IMR-90 (cell line): Measurements from ENCODE around the gene OAS1. TPM values are rescaled to one million over a fixed set of nuclear protein-coding genes. Genes with fewer than 3 reads are reported as not detected.

Source experiments
- ATAC-seq: fragments of 200-7000 bp; cut with Tn5 transposase; 2 replicates; pipeline ENCODE4 v1.9.1; 2020; ENCODE audit warnings: low read depth, mild to moderate bottlenecking, moderate library complexity
- BruUV-seq: library from RNA; stranded (reverse); fragments of 400-500 nt; replicated peaks from 2 replicates; lab custom pipeline; 2021; lab: Mats Ljungman, UMichigan
- CTCF ChIA-PET: fragments of 300-600 bp; formaldehyde crosslinking; extraction: SDS; loops from one replicate; lab custom pipeline; 2021; ENCODE audit warnings: antibody characterized with exemption; lab: Yijun Ruan, JAX
- POLR2A ChIA-PET: fragments of 300-600 bp; sonication (Branson Sonifier 250); formaldehyde crosslinking; loops from one replicate; lab custom pipeline; 2022; ENCODE audit warnings: antibody characterized with exemption; ENCODE audit not compliant: unreplicated experiment; lab: Charles Lee
- DNase-seq: peaks from one replicate; pipeline ENCODE4 v3.0.0; 2013
- H2AFZ ChIP-seq: replicated peaks from 2 replicates; pipeline ENCODE3; 2013; ENCODE audit warnings: low read length, mild to moderate bottlenecking; ENCODE audit not compliant: poor library complexity
- H2AK5ac ChIP-seq: 2 replicates; pipeline ENCODE4 v1.6.1; 2013; ENCODE audit warnings: low read depth, low read length, inconsistent platforms
- H2AK9ac ChIP-seq: replicated peaks from 2 replicates; pipeline ENCODE3; 2013; ENCODE audit warnings: mild to moderate bottlenecking, low read depth, low read length, moderate library complexity; ENCODE audit not compliant: poor library complexity
- H2BK120ac ChIP-seq: 2 replicates; pipeline ENCODE4 v1.6.1; 2013; ENCODE audit warnings: low read depth, low read length, inconsistent platforms
- H2BK15ac ChIP-seq: 3 replicates; pipeline ENCODE4 v1.6.1; 2013; ENCODE audit warnings: low read depth, low read length, inconsistent platforms
- H2BK20ac ChIP-seq: 2 replicates; pipeline ENCODE4 v1.6.1; 2013; ENCODE audit warnings: low read depth, mild to moderate bottlenecking, inconsistent platforms, low read length, moderate library complexity
- H2BK5ac ChIP-seq: 2 replicates; pipeline ENCODE4 v1.6.1; 2013; ENCODE audit warnings: mild to moderate bottlenecking, low read depth, low read length, inconsistent platforms; ENCODE audit not compliant: poor library complexity, severe bottlenecking
- H3K14ac ChIP-seq: replicated peaks from 2 replicates; pipeline ENCODE4 v1.6.1; 2013; ENCODE audit warnings: low read depth, low read length, inconsistent platforms
- H3K18ac ChIP-seq: 2 replicates; pipeline ENCODE4 v1.6.1; 2013; ENCODE audit warnings: low read depth, low read length, control low read depth
- H3K23ac ChIP-seq: 2 replicates; pipeline ENCODE4 v1.6.1; 2013; ENCODE audit warnings: low read depth, low read length, inconsistent platforms
- H3K27ac ChIP-seq: 2 replicates; pipeline ENCODE4 v1.5.1; 2013; ENCODE audit warnings: mild to moderate bottlenecking, control low read depth, low read length; ENCODE audit not compliant: insufficient read depth
- H3K27me3 ChIP-seq: 2 replicates; pipeline ENCODE4 v1.6.1; 2013; ENCODE audit warnings: low read length; ENCODE audit not compliant: control insufficient read depth, insufficient read depth
- H3K36me3 ChIP-seq: 2 replicates; pipeline ENCODE4 v1.6.1; 2013; ENCODE audit warnings: low read length, mixed read lengths; ENCODE audit not compliant: control insufficient read depth, insufficient read depth
- H3K4ac ChIP-seq: 2 replicates; pipeline ENCODE4 v1.6.1; 2013; ENCODE audit warnings: low read depth, low read length, inconsistent platforms
- H3K4me1 ChIP-seq: 2 replicates; pipeline ENCODE4 v1.6.1; 2013; ENCODE audit warnings: low read length, mixed read lengths; ENCODE audit not compliant: control insufficient read depth, insufficient read depth
- H3K4me2 ChIP-seq: 2 replicates; pipeline ENCODE4 v1.6.1; 2013; ENCODE audit warnings: low read depth, mild to moderate bottlenecking, control low read depth, low read length, moderate library complexity
- H3K4me3 ChIP-seq: 2 replicates; pipeline ENCODE4 v1.5.1; 2013; ENCODE audit warnings: low read depth, mild to moderate bottlenecking, control low read depth, low read length, moderate library complexity; ENCODE audit not compliant: insufficient read depth
- H3K56ac ChIP-seq: 2 replicates; pipeline ENCODE4 v1.6.1; 2013; ENCODE audit warnings: low read length, inconsistent platforms; ENCODE audit not compliant: insufficient read depth; ENCODE audit errors: extremely low read depth
- H3K79me1 ChIP-seq, 2 experiments: 2 replicates each; pipeline ENCODE4 v1.6.1; 2013; ENCODE audit warnings: low read length in 2 of 2, inconsistent platforms in 1 of 2, low read depth in 1 of 2
- H3K9ac ChIP-seq: 2 replicates; pipeline ENCODE4 v1.6.1; 2013; ENCODE audit warnings: low read depth, low read length, control low read depth
- H3K9me1 ChIP-seq: 2 replicates; pipeline ENCODE4 v1.6.1; 2013; ENCODE audit warnings: low read length, inconsistent platforms; ENCODE audit not compliant: insufficient read depth
- H3K9me3 ChIP-seq: 2 replicates; pipeline ENCODE4 v1.6.1; 2013; ENCODE audit warnings: low read length; ENCODE audit not compliant: control insufficient read depth, insufficient read depth
- H4K20me1 ChIP-seq: 2 replicates; pipeline ENCODE4 v1.6.1; 2013; ENCODE audit warnings: low read length, inconsistent platforms; ENCODE audit not compliant: insufficient read depth
- H4K5ac ChIP-seq: 2 replicates; pipeline ENCODE4 v1.6.1; 2013; ENCODE audit warnings: mild to moderate bottlenecking, low read depth, low read length, control low read depth
- H4K8ac ChIP-seq, 2 experiments: 2 replicates each; pipeline ENCODE4 v1.6.1; 2013; ENCODE audit warnings: low read depth in 2 of 2, low read length in 2 of 2, control low read depth in 1 of 2, inconsistent platforms in 1 of 2
- H4K91ac ChIP-seq: 2 replicates; pipeline ENCODE4 v1.6.1; 2013; ENCODE audit warnings: low read depth, low read length, inconsistent platforms; ENCODE audit not compliant: insufficient read depth
- BHLHE40 ChIP-seq: fragments of 150-350 bp; IDR thresholded peaks from 2 replicates; pipeline ENCODE4 v1.6.1; 2016; ENCODE audit warnings: mild to moderate bottlenecking, low read depth, low read length
- CHD1 ChIP-seq: IDR thresholded peaks from 2 replicates; pipeline ENCODE4 v1.6.1; 2012; ENCODE audit warnings: low read depth, low read length, improper control_type of control experiment
- CTCF ChIP-seq: conservative IDR thresholded peaks from 2 replicates; pipeline ENCODE4 v1.5.1; 2012; ENCODE audit warnings: mild to moderate bottlenecking, low read depth, low read length, improper control_type of control experiment
- FOS ChIP-seq: fragments of 150-350 bp; IDR thresholded peaks from 2 replicates; pipeline ENCODE4 v1.6.1; 2016; ENCODE audit warnings: low read depth, low read length
- MAFK ChIP-seq: IDR thresholded peaks from 2 replicates; pipeline ENCODE4 v1.6.1; 2012; ENCODE audit warnings: low read depth, low read length, improper control_type of control experiment
- MXI1 ChIP-seq: IDR thresholded peaks from 2 replicates; pipeline ENCODE4 v1.6.1; 2012; ENCODE audit warnings: low read depth, mild to moderate bottlenecking, low read length, moderate library complexity, borderline replicate concordance
- NFE2L2 ChIP-seq: fragments of 150-350 bp; IDR thresholded peaks from 2 replicates; pipeline ENCODE4 v1.6.1; 2016; ENCODE audit warnings: low read depth, mild to moderate bottlenecking, low read length
- POLR2A ChIP-seq: IDR thresholded peaks from 2 replicates; pipeline ENCODE4 v1.6.1; 2012; ENCODE audit warnings: mild to moderate bottlenecking, low read depth, low read length
- RAD21 ChIP-seq: IDR thresholded peaks from 2 replicates; pipeline ENCODE4 v1.6.1; 2012; ENCODE audit warnings: low read length, improper control_type of control experiment
- RCOR1 ChIP-seq: IDR thresholded peaks from 2 replicates; pipeline ENCODE4 v1.6.1; 2012; ENCODE audit warnings: mild to moderate bottlenecking, low read length, improper control_type of control experiment; ENCODE audit not compliant: insufficient replicate concordance
- RFX5 ChIP-seq: IDR thresholded peaks from 2 replicates; pipeline ENCODE4 v1.8.0; 2012; ENCODE audit warnings: low read depth, mild to moderate bottlenecking, low read length, moderate library complexity
- WGBS, 2 experiments: methylation state at CpG; one replicate each; pipeline versions ENCODE4 v1.1.5 to v1.1.7; 2013; ENCODE audit warnings: missing lambda C conversion rate in 2 of 2; ENCODE audit not compliant: insufficient read length in 1 of 2; ENCODE audit errors: extremely low coverage in 2 of 2; 5-methylcytosine and 5-hydroxymethylcytosine counted together
- dilution Hi-C: fragments of 300-500 bp; cut with HindIII; formaldehyde crosslinking; loops from one replicate; pipeline ENCODE4 v1.14.3; 2018; ENCODE audit warnings: low sequenced_read_pairs; ENCODE audit not compliant: unreplicated experiment
- in situ Hi-C: fragments of 300-500 bp; cut with MboI; formaldehyde crosslinking; loops from 3 replicates; pipeline ENCODE4 v1.14.3; 2019; ENCODE audit warnings: low sequenced_read_pairs, inconsistent platforms, mixed read lengths
- intact Hi-C: fragments of 100-400 bp; cut with micrococcal nuclease; formaldehyde crosslinking; loops from 2 replicates; pipeline ENCODE4 v1.10.0; 2022
- polyA plus RNA-seq, 3 experiments: library from polyadenylated mRNA; depleted of rRNA; stranded (reverse); fragments of >200 nt; gene quantifications; 2 replicates each; pipeline ENCODE4 v1.2.3, GENCODE V29; 2012; ENCODE audit warnings: low replicate concordance in 1 of 3
- total RNA-seq: library from RNA; depleted of rRNA; stranded (reverse); fragments of >200 nt; gene quantifications from 2 replicates; pipeline ENCODE4 v1.2.3, GENCODE V29; 2012
- TF ChIP-seq, protein P1 (sequence below): fragments of 150-350 bp; IDR thresholded peaks from 2 replicates; pipeline ENCODE4 v1.6.1; 2017; ENCODE audit warnings: mild to moderate bottlenecking, antibody characterized with exemption, low read length, low read depth
- TF ChIP-seq, protein P2 (sequence below): fragments of 150-350 bp; IDR thresholded peaks from 2 replicates; pipeline ENCODE4 v1.6.1; 2016; ENCODE audit warnings: low read depth, mild to moderate bottlenecking, low read length, moderate library complexity, borderline replicate concordance

The OAS1 gene
- total and polyA plus RNA-seq, 2 of the 4 experiments (the other 2 are of a cell fraction) = not detected

DNA sequence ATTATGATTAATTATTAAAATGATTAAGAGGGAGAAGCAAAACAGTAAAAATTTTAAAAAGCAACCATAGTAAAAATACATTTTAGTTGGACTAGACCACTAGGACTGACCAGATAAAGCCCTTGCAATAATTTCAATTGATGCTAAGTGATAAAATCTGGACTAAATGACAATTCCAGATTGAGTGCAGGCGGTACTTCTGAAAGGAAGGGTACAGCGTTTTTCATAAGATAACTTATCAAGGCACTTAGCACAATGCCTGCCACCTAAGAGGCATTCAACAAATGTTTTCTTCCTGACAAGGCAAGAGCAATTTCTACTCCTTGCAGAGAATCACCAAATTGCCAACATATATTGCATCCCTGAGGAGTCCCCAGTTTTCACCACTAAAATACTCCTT lies 37.7 kb upstream of the OAS1 start:
- dilution Hi-C loops (no loop called here), intact Hi-C loops (no loop called here), in situ Hi-C loops (no loop called here)
- Histone ChIP-seq H4K20me1 (no peaks in the 10 kb centered on the region), H3K18ac (no peak overlapping the region), H2AK5ac (no peak overlapping the region), H2BK15ac (no peak overlapping the region), H3K79me1 (no peaks in the 10 kb centered on the region), H2BK20ac (no peak overlapping the region), H3K9me1 (no peaks in the 10 kb centered on the region), H4K91ac (no peak overlapping the region), H3K4ac (no peak overlapping the region), H2BK120ac (no peak overlapping the region), H2AFZ (no peak overlapping the region), H3K27ac (no peak overlapping the region), H3K56ac (no peak overlapping the region), H3K4me3 (no peak overlapping the region), H3K36me3 (no peaks in the 10 kb centered on the region), H3K9ac (no peak overlapping the region), H4K5ac (no peak overlapping the region), H4K8ac (no peak overlapping the region), H3K4me1 (no peaks in the 10 kb centered on the region), H2AK9ac (no peak overlapping the region), H3K14ac (no peak overlapping the region), H3K27me3 (no peaks in the 10 kb centered on the region), H3K23ac (no peak overlapping the region), H3K9me3 (no peaks in the 10 kb centered on the region), H3K4me2 (no peak overlapping the region), H2BK5ac (no peak overlapping the region)
- POLR2A ChIA-PET = no interaction called here
- TF ChIP-seq, protein P1, sequence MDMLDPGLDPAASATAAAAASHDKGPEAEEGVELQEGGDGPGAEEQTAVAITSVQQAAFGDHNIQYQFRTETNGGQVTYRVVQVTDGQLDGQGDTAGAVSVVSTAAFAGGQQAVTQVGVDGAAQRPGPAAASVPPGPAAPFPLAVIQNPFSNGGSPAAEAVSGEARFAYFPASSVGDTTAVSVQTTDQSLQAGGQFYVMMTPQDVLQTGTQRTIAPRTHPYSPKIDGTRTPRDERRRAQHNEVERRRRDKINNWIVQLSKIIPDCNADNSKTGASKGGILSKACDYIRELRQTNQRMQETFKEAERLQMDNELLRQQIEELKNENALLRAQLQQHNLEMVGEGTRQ = no peak
- TF ChIP-seq RFX5 (no peak), RAD21 (no peak), MXI1 (no peak), CHD1 (no peak), MAFK (no peak), POLR2A (no peak), NFE2L2 (no peak), BHLHE40 (no peak), FOS (no peak), RCOR1 (no peak), CTCF (no peak)
- TF ChIP-seq, protein P2, sequence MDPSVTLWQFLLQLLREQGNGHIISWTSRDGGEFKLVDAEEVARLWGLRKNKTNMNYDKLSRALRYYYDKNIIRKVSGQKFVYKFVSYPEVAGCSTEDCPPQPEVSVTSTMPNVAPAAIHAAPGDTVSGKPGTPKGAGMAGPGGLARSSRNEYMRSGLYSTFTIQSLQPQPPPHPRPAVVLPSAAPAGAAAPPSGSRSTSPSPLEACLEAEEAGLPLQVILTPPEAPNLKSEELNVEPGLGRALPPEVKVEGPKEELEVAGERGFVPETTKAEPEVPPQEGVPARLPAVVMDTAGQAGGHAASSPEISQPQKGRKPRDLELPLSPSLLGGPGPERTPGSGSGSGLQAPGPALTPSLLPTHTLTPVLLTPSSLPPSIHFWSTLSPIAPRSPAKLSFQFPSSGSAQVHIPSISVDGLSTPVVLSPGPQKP = no peak
- no peak for ATAC-seq
- BruUV-seq = no TSS peak
- no CpG with 5 or more reads among the region's 2 CpGs for WGBS, 2 experiments
- CTCF ChIA-PET = no interaction called here
- DNase-seq = no peak
